Mesothelial cell of epicardium (in vitro differentiated cells): ENCODE results near the gene CBFA2T2. TPM values are rescaled to one million over a fixed set of nuclear protein-coding genes. Genes with fewer than 3 reads are reported as not detected.

ENCODE experiments used
- DNase-seq, 2 experiments: peaks; one replicate each; pipeline ENCODE4 v3.0.0; 2021; ENCODE audit warnings: low spot score in 2 of 2; ENCODE audit not compliant: unreplicated experiment in 2 of 2
- H3K27ac Mint-ChIP-seq: 2 replicates; pipeline ENCODE4 v1.8.0; 2021; ENCODE audit warnings: mixed read lengths
- H3K27me3 Mint-ChIP-seq: 2 replicates; pipeline ENCODE4 v1.8.0; 2021; ENCODE audit warnings: low read depth, mixed read lengths
- H3K36me3 Mint-ChIP-seq: 2 replicates; pipeline ENCODE4 v1.8.0; 2021; ENCODE audit warnings: mixed read lengths
- H3K4me1 Mint-ChIP-seq: 2 replicates; pipeline ENCODE4 v1.8.0; 2021; ENCODE audit warnings: mixed read lengths
- H3K4me3 Mint-ChIP-seq: 2 replicates; pipeline ENCODE4 v1.8.0; 2021; ENCODE audit warnings: mild to moderate bottlenecking, moderate library complexity, mixed read lengths
- H3K9me3 Mint-ChIP-seq: 2 replicates; pipeline ENCODE4 v1.8.0; 2021; ENCODE audit warnings: mixed read lengths
- total RNA-seq: library from RNA; stranded (reverse); gene quantifications from 3 replicates; pipeline ENCODE4 v1.2.1, GENCODE V29; 2021
- TF ChIP-seq, protein P1 (sequence below): fragments of 200-600 bp; sonication (generic); IDR thresholded peaks from one replicate; pipeline ENCODE4 v1.5.0; 2021; ENCODE audit warnings: antibody characterized with exemption; ENCODE audit not compliant: unreplicated experiment

The CBFA2T2 gene
- total RNA-seq, 1 donor from 2014 or later, result 47.2 TPM

DNA sequence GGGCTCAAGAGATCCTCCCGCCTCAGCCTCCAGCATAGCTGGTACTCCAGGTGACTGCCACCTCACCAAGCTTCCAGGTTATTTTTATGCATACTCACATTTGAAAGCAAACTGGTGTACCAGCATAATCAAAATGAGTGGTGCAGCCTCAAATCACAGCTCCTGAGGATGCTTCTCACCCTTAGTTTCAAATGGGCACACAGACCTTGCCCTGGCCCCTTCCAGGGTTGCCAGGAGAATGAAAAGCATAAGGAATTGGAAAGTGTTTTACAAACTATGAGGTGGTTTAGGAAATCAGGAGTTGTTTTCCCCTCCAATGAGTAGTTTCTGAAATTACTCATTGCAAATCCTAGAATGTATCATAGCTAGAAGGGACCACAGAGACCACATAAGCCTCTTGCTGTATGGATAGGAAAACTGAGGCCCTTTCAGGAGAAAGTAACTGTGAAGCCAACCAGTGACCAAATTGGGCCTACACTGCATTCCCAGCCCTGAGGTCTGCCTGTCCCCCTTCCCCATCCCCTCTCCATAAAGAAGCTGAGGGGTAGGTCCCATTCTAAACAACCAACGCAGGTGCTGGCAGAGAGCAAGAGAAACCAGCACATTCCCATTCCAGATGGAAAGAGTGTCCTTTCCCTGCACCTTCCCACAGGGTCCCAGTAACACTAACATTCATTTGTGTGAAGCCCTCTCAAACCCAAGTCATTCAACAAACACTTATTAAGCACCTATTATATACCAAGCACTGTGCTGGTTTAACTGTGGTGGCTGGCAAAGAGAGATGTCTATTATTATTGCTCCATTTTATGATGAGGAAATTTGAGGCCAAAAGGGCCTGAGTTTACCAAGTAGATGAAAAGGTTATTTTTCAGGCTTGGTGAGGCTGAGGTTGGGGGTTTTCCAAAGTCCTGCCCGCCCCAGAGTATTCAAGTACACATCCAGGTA is 198.4 kb downstream of the CBFA2T2 start:
- no peaks in the 10 kb centered on the region for H3K27me3 Mint-ChIP-seq
- H3K4me1 Mint-ChIP-seq, result peaks cover 29% of the 10 kb centered on the region
- no peaks in the 10 kb centered on the region for H3K36me3 Mint-ChIP-seq
- no peak overlapping the region for H3K4me3 Mint-ChIP-seq
- H3K9me3 Mint-ChIP-seq, result no peaks in the 10 kb centered on the region
- DNase-seq, result no peak
- H3K27ac Mint-ChIP-seq, result peak overlapping the region; percentile 95
- TF ChIP-seq, protein P1, sequence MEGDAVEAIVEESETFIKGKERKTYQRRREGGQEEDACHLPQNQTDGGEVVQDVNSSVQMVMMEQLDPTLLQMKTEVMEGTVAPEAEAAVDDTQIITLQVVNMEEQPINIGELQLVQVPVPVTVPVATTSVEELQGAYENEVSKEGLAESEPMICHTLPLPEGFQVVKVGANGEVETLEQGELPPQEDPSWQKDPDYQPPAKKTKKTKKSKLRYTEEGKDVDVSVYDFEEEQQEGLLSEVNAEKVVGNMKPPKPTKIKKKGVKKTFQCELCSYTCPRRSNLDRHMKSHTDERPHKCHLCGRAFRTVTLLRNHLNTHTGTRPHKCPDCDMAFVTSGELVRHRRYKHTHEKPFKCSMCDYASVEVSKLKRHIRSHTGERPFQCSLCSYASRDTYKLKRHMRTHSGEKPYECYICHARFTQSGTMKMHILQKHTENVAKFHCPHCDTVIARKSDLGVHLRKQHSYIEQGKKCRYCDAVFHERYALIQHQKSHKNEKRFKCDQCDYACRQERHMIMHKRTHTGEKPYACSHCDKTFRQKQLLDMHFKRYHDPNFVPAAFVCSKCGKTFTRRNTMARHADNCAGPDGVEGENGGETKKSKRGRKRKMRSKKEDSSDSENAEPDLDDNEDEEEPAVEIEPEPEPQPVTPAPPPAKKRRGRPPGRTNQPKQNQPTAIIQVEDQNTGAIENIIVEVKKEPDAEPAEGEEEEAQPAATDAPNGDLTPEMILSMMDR, result no peak

DNA sequence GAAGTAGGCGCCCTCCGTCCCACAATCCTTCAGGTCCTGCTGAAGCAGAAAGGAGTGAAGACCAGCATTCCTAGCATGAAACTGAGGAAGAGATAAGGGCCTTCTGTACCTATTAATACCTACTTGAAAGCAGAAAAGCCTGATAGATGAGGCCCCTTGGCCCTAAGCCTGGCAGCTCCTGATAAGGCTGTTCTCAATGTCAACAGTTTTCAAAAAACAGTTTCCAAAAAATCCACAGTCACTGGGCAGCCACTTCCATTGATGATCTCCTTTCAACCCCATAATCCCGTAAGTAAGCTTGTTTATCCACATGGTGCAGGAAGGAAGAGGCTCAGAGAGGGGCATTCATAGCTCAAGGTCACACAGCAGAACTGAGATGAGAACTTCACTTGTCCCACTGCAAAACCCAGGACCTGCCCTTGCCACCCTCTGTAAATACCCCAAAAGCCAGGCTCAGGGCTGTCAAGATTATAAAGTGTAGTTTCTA is 199.1 kb downstream of the CBFA2T2 start:
- Mint-ChIP-seq H3K27me3 (no peaks in the 10 kb centered on the region), H3K4me1 (peaks cover 30% of the 10 kb centered on the region), H3K4me3 (no peak overlapping the region), H3K9me3 (no peaks in the 10 kb centered on the region), H3K36me3 (no peaks in the 10 kb centered on the region), H3K27ac (peak overlapping the region; percentile 95)
- no peak for DNase-seq
- TF ChIP-seq, protein P1, result no peak

DNA sequence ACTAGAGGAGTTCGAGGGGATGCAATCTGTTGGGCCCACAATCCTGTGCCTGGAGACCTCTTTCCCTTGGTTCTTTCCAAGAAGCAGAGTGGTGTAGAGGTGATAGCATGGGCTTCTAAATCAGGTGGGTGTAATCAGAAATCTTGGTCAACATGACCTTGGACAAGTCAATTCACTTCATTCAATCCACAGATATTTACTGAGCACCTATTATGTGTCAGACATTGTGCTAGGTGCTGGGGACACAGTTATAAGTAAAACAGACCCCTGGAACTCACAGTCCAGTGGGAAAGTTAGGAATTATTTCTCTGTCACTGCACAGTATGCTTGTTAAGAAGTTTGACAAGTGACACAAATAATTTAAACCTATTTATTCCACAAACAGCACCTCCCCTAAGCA is 199.6 kb downstream of the CBFA2T2 start:
- Mint-ChIP-seq H3K36me3 (no peaks in the 10 kb centered on the region), H3K4me3 (no peak overlapping the region), H3K4me1 (peaks cover 34% of the 10 kb centered on the region), H3K9me3 (no peaks in the 10 kb centered on the region), H3K27me3 (no peaks in the 10 kb centered on the region), H3K27ac (peak overlapping the region; percentile 95)
- DNase-seq, result no peak
- TF ChIP-seq, protein P1, result no peak

DNA sequence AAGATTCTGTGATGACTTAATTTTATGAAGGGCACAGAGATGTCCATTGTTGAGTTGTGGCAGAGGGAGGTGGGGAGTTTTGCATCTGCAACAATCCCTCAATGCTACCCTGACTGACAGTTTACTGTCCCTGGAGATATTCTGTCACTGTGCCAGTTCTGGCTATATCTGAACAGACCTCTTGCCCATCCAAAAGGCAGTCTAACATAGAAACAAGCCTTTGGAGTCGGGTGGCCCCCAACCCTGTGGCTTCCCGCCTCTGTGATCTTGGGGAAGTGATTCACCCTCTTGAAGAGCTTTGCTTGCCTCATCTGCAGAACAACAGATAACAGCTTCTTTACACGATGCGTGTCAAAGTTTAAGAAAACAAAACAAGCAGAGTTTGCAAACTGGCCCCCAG is 200.1 kb downstream of the CBFA2T2 start:
- Mint-ChIP-seq H3K27me3 (no peaks in the 10 kb centered on the region), H3K27ac (peak overlapping the region; percentile 47), H3K9me3 (no peaks in the 10 kb centered on the region), H3K4me1 (peaks cover 31% of the 10 kb centered on the region), H3K36me3 (no peaks in the 10 kb centered on the region), H3K4me3 (no peak overlapping the region)
- TF ChIP-seq, protein P1, result no peak
- DNase-seq, result no peak

DNA sequence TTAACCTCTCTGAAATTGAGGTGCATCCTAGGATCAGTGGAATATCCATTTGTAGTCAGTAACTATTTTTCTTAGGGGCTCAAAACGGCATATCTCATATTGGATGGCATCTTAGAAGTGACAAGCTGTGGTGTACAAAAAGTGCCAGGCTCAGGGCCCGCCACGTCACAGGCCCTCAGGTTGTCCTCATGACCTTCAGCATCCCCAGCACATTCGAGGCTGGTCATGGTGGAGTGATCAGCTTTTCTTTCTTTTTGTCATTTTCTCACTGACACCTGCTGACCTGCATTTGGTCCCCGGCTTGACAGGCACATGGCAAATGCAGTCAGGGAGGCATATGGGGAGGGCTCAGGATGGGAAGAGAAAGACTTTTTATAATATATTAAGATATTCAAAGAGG is 203.4 kb downstream of the CBFA2T2 start:
- H3K27me3 Mint-ChIP-seq, result no peaks in the 10 kb centered on the region

More for the DNA sequence above, 203.4 kb downstream of the CBFA2T2 start:
- Mint-ChIP-seq H3K27ac (no peak overlapping the region), H3K9me3 (no peaks in the 10 kb centered on the region), H3K4me3 (no peak overlapping the region), H3K36me3 (no peaks in the 10 kb centered on the region), H3K4me1 (peaks cover 22% of the 10 kb centered on the region)
- TF ChIP-seq, protein P1, result no peak
- no peak for DNase-seq
